Activated CD8-positive, alpha-beta memory T cell treated with anti-CD3 and anti-CD28 coated beads for 24 hours (primary cell): ENCODE data around the gene AKAP8L.

Experiments used
- DNase-seq: peaks from one replicate; pipeline ENCODE4 v3.0.0-alpha.2; 2020

The AKAP8L gene, protein sequence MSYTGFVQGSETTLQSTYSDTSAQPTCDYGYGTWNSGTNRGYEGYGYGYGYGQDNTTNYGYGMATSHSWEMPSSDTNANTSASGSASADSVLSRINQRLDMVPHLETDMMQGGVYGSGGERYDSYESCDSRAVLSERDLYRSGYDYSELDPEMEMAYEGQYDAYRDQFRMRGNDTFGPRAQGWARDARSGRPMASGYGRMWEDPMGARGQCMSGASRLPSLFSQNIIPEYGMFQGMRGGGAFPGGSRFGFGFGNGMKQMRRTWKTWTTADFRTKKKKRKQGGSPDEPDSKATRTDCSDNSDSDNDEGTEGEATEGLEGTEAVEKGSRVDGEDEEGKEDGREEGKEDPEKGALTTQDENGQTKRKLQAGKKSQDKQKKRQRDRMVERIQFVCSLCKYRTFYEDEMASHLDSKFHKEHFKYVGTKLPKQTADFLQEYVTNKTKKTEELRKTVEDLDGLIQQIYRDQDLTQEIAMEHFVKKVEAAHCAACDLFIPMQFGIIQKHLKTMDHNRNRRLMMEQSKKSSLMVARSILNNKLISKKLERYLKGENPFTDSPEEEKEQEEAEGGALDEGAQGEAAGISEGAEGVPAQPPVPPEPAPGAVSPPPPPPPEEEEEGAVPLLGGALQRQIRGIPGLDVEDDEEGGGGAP

DNA sequence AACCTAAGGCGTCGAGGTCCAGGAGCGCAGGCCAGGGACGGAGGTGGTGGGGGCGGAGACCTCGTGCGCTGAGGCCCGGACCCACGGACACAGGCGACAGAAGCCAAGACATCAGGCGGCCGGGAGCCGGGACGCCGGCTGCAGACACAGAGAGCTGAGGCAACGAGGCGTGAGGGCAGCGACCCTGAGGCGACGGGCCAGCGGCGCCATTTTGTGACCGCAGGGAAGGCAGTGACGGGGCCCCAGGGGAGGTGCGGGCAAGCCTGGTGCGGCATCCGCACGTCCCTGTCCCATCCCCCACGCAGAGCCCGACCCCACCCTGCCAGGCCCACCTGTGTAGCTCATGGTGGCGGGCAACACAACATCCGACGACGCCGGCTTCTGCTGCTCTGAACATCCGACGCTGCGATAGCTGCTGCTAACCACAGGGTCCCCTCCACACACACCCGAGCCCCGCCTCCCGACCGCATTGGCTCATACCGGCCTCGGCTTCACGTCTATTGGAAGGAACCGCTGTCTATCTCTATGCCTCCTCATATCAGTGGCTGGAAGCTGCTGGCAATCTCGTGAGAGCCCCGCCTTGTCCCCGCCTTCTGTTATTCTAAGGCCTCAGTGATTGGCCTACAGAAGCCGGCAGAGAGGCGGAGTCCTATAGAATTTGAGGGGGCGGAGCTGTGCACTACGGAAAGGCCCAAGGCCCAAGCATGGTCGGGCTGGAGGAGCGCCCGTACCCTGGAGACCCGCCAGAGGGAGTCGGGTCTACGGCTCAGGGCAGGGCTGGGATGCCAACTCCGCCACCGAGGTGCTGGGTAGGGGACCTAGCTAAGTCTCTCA lies at the start of gene AKAP8L:
AKAP8L (minus strand) TSS at position 410 of the 834 bp plus-strand sequence; CDS start at position 345, 65 bp downstream.
- peak; percentile 98 for DNase-seq

DNA sequence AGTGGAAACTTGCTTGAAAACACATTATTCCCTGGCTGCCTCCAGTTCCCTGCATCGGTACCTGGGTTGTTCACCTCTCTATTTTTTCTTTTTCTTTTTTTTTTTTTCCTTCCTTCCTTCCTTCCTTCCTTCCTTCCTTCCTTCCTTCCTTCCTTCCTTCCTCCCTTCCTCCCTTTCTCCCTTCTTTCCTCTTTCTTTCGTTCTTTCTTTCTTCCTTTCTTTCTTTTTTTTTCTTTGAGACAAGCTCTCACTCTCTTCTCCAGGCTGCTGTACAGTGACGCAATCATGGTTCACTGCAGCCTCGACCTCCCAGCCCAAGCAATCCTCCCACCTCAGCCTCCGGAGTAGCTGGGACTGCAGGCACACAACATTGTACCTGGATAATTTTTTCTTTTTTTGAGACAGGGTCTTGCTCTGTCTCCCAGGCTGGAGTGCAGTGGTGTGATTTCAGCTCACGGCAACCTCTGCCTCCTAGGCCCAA lies 49.0 kb upstream of the AKAP8L start:
- DNase-seq, result no peak

DNA sequence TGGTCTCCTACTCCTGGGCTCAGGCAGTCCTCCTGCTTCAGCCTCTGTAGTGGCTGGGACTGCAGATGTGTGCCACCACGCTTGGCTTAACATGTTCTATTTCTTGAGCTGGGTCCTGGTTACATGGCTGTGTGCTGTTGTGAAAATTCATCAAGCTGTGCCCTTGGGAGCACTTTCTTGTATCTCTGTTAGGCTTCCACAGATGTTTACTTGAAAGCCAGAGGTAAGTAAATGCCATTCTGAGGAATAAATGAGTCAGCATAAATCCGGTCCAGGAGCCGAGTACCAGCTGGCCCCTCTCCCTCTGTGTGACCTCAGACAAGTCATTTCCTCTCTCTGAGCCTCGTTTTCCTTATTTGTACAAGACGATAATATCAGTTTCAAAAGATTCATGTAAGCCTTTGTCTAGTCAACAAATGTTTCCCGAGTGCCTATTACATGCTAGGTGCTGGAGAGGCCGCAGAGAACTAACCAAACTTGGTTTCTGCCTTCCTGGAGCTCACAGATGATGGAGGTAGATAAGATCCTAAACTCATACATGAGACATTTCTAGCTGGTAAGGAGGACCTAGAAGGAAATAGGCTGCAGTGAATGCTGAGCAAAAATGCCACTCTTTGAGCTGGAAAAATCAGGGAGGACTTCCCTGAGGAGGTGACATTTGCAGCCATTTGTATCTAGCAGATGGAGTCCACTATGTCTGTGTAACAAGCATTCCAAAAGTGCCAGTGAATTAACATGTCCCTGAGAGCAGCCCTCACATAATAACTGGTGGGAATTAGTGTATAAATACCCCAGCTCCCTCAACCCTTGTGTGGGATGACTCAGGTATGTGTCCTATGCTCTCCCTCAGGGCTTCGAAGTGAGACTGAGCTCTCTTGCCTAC lies 48.3 kb upstream of the AKAP8L start:
- DNase-seq, result peak; percentile 72

DNA sequence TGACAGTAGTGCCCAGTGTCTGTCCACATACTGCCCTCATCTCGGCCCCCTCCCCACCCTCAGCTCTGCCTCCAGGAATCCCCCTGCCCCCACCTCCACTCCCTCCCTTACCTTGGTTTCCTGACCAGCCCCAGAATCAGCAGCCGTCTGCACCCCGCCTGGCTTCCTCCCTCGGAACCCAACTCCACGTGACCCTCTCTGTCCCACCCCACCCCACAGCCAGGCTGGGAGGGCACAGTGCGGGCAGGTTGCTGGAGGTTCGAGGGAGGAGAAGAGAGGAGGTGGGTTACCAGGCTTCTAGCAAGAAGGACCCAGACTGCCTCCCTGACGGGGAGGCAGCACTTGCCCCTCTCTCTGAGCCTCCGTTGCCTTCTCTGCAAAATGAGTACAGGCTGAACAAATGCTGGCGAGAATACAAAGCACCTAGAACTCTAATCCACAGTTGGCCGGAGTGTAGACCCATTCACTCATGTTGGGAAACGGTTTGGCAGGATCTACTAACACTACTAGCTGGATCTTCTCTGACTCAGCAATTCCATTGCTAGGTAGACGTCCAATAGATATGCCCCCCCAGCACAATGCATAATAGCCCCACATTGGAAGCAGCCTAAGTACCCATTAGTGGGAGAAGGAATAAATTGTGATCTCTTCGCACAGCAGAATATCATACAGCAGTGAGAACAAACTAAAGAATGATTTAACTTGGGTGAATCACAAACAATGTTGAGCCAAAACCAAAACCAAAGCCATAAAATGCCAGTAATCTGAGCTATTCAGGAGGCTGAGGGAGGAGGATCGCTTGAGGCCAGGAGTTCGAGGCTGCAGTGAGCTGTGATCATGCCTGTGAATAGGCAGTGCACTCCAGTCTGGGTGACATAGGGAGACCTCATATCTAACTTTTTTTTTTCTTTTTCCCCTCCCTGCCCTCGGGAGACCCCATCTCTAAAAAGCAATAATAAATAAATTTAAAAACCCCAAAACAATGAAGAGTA lies 45.9 kb upstream of the AKAP8L start, which contains the start of gene RASAL3:
RASAL3 (minus strand) TSS at position 151 of the 992 bp plus-strand sequence. CDS start 186 bp downstream, outside the sequence.
- peak; percentile 85 for DNase-seq

DNA sequence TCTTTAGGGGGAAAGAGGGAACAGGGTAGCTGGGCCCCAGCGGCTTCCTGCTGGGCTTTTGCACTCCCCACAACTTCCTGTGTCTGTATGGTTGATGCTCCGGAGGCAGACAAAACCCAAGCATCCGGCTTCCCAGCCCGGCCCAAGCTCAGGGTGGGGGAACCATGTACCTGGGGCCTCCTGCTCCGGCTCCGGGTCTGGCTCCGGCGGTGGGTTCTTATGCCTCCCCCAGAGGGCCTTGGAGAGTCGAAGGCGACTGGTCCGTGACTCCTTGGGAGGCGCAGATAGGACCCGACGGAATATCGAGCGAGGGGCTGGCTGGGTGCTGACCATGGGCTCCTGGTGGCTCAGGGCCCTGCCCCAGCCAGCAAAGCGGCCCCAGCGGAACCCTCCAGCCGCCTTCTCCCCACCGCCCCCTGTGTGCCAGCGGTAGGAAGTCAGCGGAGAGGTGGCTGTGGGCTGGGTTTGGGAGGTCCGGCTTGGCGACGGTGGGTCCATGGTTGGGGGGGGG lies 45.1 kb upstream of the AKAP8L start:
- peak; percentile 89 for DNase-seq

DNA sequence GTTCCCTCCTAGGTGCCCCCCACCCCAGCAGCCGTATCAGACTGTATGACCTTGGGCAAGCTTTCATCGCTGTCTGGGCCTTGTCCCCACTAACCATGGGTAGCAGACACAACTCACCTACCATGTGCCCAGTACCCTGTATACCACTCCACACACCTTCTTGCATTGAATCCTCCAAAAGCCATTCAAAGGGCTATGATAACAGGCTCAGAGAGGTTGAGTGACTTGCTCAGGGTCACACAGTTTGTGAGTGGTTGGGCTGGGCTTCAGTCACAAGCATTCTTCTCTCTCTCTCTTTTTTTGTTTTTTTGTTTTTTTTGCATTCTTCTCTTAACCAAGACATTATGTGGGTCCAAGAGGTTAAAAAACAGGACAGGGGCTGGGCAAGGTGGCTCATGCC lies 42.9 kb upstream of the AKAP8L start:
- DNase-seq, result no peak

DNA sequence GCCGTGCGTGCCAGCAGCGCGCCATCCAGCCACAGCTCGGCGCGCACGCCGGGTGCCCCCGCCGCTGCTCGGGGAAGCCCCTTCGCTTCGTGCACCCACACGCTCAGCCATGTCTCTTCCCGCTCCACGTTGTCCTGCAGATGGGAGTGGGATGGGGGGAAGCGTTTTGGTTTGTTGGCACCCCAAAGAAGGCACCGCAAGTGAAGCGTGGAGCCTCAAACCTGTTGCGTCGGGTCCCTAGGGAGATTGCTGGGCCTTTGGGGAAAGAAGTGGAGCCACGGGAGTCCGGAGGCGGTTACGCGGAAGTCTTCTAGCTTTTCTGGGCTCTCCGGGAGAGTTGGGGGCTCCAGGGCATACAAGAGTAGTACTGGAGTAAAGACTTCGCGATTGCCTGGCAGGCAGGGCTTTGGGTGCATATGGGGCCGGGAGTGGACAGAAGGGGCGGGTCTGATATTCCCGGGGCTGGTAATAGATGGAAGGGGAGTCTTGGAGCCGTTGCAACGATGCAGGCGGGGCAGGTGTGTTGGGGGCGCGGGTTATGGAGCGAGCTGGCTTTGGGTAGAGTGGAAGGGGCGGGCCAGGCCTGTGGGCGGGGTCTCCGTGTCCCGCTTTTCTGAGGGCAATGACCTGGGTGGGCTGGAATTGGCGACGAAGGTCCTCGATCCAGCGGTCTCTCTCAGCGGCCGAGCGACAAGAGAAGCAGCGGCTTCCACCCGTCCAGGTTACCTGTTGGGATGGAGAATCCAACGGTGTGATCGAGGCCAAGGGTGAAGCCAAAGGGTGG lies 39.1 kb upstream of the AKAP8L start:
- DNase-seq, result no peak

DNA sequence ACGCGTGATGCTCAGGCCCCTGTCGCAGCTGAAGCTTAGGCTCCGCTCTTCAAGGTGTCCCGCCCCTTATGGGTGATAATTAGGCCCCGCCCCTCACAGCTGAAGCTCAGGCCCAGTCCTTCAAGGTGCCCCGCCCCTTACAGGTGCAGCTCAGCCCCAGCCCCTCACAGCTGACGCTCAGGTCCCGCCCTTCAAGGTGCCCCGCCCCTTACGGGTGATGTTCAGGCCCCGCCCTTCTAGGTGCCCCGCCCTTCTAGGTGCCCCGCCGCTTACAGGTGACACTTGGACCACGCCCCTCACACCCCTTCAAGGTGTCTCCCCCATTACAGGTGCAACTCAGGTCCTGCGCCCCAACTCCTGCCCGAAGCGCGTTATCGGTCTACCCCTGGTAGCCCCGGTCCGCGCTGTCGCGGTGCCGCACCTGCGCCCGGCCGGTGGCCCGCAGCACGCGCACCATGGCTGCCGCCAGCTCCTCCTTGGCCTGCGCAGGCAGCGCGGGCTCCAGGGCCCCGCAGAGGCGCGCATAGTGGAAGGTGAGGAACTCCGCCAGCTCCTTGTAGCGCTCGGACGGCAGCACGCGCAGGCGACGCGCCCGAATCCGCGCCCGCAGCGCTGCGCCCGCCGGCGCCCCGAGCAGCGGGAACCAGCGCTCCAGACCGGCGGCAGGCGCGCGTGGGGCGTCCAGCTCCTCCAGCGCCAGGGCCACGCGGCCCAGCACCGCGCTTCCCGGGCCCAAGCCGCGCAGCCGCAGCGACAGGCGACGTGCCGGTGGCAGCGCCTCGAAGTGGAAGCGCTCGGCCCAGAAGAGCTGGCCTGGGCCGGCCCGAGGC lies 38.3 kb upstream of the AKAP8L start:
- no peak for DNase-seq

DNA sequence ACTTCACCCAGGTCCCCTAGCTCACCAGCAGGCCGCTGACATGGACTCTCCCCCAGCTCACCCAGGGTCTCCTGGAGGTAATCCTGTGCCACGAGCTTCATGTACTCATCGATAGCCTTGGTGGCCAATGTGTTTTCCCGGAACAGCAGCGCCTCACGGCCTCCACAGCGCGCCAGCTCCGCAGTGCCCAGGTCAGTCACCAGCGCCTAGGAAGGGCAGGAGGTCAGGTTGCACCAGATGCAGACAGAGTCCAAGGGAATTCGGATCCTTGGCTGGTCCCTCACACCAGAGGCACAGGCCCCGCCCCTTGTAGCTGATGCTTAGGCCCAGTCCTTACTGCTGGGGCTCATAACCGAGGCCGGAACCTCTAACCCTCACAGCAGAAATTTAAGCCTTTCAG lies 37.7 kb upstream of the AKAP8L start:
- DNase-seq, result no peak

DNA sequence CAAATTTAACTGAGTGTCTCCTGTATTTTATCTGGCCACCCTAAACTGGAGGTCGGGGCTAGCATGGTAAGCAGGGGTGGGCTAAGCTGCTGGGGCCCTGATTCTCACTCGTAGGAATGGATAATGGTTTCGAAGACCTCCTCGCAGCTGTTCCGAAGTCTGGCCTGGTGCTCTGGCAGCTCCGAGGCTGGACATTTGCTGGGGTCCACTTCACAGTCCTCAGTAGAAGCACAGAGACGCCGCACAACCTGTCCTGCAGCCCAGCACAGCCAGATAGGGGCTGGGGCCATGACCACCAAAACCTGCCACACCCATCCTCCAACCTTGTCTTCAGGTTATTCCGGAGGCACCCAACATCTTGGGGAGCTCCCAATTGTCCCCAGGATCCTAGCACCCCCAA lies 37.2 kb upstream of the AKAP8L start:
- DNase-seq, result no peak

DNA sequence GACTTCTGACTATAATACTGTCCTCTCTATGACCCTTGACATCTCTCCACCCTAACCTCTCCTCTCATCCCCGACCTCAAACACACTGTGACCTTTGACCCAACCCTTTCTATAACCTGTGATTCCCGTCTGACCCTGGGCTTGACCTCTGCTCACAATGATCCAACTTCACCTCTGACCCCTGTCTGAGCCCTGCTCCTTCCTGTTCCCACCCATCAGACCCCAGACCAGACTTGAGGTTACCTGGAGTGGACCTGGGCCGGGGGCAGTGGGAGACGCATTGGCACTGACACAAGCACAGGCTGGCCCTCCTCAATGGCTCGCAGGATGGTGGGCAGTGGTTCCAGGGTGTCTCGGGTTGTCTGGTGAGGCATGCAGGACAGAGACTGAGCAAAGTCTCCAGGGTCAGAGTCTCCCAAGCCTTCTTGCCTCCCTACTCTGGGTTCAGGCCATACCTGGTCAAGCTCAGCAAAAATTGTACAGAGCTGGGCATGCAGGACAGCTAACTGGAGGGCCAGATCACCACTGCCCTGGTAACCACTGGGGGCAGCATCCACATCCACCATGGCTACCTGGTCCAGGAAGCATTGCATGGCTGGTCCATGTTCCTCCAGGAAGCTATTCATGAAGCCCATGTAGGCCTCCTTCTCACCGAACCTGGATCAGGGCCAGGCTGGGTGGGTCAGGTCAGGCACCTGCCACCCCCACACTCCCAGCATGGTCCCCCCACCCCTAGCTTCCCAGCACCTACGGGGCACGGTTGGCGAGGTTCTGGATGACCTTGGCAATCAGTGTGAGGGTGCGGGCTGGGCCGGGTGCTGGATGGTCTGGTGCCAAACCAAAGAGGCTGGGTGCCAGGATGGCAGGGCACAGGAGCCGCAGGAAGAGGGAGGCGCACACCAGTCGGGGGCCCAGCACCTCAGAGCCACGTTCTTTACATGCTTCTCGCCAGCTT lies 35.4 kb upstream of the AKAP8L start:
- DNase-seq, result no peak

DNA sequence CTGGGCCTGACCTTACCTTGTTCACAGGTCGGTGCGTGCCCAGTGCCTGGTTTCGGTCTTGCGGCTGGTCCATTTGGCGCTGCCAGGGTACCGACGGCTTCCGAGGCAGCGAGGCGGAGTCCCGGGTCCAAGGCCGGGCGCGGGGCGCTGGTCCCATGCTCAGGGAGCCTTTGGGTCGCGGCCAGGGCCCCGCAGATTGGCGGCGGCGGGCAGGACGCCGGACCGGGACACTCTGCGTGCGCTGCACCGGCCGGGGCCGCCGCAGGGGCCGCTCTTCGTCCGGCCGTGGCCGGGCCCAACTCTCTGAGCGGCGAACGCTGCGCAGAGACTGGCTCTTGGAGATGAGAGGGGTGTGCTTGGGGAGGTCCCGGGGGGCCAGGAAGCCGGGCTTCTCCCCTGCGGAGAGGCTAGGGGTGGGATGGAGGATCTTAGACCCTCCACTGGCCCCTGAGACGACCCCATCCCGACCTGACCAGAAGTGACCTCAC lies 34.3 kb upstream of the AKAP8L start:
- DNase-seq, result no peak

DNA sequence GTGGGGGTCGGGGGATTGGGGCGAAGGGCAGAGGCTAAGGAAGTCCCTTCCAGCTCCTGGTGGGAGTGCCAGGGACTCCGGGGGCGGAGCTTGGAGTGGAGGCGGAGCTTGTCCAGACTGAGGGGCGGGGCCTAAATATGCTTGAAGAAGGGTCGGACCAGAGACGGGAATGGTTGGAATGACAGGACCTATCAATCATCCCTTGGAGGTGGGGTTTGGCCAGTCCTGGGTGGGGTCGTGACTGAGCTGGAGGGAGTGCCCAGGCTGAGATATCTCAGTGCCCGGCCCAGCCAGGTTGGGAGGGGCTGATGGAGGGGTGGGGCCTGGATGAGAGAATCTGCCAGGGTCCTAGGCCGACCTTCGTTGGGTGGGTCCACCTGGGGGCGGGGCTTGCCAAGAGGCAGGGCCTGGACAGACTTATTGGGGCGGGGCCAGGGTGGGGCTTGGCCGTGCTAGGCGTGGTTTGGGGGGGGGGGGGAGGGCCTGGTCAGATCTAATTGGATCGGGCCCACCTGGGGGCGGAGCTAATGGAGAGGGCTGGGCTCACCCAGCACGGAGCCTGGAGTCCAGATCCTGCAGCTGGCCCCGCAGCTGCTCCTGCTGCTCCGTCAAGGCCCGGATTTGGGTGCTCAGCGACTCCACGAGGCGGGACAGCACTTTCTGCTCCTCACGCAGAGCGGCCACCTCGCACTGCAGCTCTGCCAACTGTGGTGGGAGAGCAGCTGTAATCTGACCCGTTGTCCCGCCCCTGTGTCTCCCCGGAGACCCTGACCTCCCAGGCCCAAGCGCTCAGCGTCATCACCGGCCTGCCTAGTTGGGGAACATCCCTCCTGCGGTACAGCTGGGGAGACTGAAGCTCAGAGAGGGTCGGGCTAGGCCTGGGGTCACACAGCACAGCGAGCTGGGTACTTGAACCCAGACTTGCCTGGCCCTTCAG lies 33.6 kb upstream of the AKAP8L start:
- DNase-seq, result no peak

DNA sequence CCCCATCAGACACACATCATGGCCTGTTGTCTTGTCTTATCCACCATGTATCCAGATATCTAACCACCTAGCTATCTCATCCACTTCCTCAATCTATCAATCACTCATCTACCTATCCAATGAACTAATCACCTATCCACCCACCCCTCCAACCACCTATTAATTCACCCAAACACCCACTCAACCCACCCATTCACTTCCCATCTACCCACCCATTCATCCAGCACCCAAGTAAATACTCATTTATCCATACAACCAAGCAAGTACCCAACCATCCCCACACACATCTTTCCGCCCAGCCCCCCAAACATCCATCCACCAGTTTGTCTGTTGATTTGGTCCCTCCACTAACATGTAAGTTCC lies 31.7 kb upstream of the AKAP8L start:
- DNase-seq, result no peak

DNA sequence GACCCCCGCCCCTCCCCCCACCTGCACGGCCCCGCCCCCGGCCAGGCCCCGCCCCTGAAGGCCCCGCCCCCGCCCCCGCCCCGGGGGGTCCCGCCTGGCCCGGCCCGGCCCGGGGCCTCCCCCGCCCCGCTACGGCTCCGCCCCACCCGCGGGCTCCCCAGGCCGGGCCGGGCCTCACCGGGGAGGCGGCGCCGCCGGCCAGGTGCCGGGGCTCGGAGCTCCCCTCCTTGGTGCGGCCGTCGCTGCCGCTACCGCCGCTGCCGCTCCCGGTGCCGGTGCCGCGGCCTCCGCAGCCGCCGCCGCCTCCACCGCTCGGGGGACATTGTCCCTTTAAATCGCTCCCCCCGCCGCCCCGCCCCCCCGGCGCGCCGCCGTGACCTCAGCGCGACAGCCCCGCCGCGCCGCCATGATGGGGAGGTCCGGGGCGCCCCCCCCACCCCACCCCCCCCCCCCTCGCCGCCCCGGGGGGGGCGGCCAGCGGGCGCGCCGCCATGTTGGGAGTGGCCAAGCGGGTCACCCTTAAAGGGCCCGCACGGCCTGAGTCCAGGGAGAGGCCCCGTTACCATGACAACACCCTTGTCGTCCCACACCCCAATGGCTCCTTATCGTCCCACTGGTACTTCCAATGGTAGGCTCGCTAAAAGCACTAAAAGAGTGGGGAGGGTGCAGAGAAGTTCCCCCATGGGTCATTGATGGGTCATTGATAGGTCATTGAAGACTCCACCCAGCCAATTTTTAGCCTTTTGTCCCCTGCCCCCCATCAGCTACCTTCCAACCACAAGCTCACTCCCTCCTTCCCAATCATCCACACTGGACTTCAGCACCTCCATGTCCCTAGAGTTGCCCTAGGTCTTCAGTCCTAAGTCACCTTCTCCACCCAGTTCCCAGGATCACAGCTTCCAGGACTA lies 31.1 kb upstream of the AKAP8L start, which contains the start of gene WIZ:
WIZ (minus strand) TSS at position 337 of the 908 bp plus-strand sequence. CDS start 1,649 bp downstream, outside the sequence.
- peak; percentile 94 for DNase-seq
